PC-9 (cell line): Measurements from ENCODE around the gene IL1R1. TPM values are rescaled to one million over a fixed set of nuclear protein-coding genes. Genes with fewer than 3 reads are reported as not detected.
A peak's percentile ranks its signal among the peaks of the same experiment; 100 is the strongest.

Source experiments
- BruUV-seq: library from RNA; stranded (reverse); fragments of 400-500 nt; replicated peaks from 2 replicates; lab custom pipeline; 2021; lab: Mats Ljungman, UMichigan
- CTCF ChIA-PET: fragments of 300-600 bp; sonication (Branson Sonifier 250); formaldehyde crosslinking; loops from one replicate; lab custom pipeline; 2022; ENCODE audit warnings: antibody characterized with exemption; lab: Charles Lee
- POLR2A ChIA-PET: fragments of 300-600 bp; sonication (Branson Sonifier 250); formaldehyde crosslinking; loops from one replicate; lab custom pipeline; 2022; ENCODE audit warnings: antibody characterized with exemption; ENCODE audit not compliant: unreplicated experiment; lab: Charles Lee
- DNase-seq, 2 experiments: peaks; one replicate each; pipeline versions ENCODE4 v3.0.0 to v3.0.0-alpha.2; 2015 to 2022; ENCODE audit warnings: mixed read lengths in 1 of 2
- H2AFZ ChIP-seq: fragments of 200-600 bp; sonication (generic); 2 replicates; pipeline ENCODE4 v1.8.1; 2017; ENCODE audit warnings: antibody characterized with exemption
- H3F3A ChIP-seq: fragments of 200-600 bp; sonication (generic); 2 replicates; pipeline ENCODE4 v1.8.1; 2017; ENCODE audit warnings: antibody characterized with exemption, mild to moderate bottlenecking, low read depth; ENCODE audit not compliant: insufficient read depth
- H3K27ac ChIP-seq: fragments of 200-600 bp; sonication (generic); 2 replicates; pipeline ENCODE4 v1.6.1; 2016; ENCODE audit warnings: mixed run types
- H3K27me3 ChIP-seq: fragments of 200-600 bp; sonication (generic); 2 replicates; pipeline ENCODE4 v1.6.1; 2016; ENCODE audit warnings: low read depth, mixed run types; ENCODE audit not compliant: insufficient read depth
- H3K36me3 ChIP-seq: fragments of 200-600 bp; sonication (generic); 2 replicates; pipeline ENCODE4 v1.6.1; 2016; ENCODE audit warnings: low read depth, mixed run types
- H3K4me1 ChIP-seq: fragments of 200-600 bp; sonication (generic); replicated peaks from 2 replicates; pipeline ENCODE4 v1.6.1; 2016; ENCODE audit warnings: mixed run types; ENCODE audit not compliant: insufficient read depth
- H3K4me2 ChIP-seq: fragments of 200-600 bp; sonication (generic); 2 replicates; pipeline ENCODE4 v1.6.1; 2017; ENCODE audit warnings: mixed run types
- H3K4me3 ChIP-seq: fragments of 200-600 bp; sonication (generic); 2 replicates; pipeline ENCODE4 v1.6.1; 2016; ENCODE audit warnings: mixed run types
- H3K79me2 ChIP-seq: fragments of 200-600 bp; sonication (generic); 2 replicates; pipeline ENCODE4 v1.6.1; 2017; ENCODE audit warnings: low read depth, mixed run types
- H3K9me2 ChIP-seq: fragments of 200-600 bp; sonication (generic); 2 replicates; pipeline ENCODE4 v1.8.1; 2017; ENCODE audit warnings: mild to moderate bottlenecking; ENCODE audit not compliant: insufficient read depth
- H3K9me3 ChIP-seq: fragments of 200-600 bp; sonication (generic); 2 replicates; pipeline ENCODE4 v1.8.1; 2016; ENCODE audit warnings: low read depth; ENCODE audit not compliant: insufficient read depth
- H4K20me1 ChIP-seq: fragments of 200-600 bp; sonication (generic); 2 replicates; pipeline ENCODE4 v1.8.1; 2017; ENCODE audit not compliant: insufficient read depth
- CTCF ChIP-seq: fragments of 200-600 bp; sonication (generic); conservative IDR thresholded peaks from 2 replicates; pipeline ENCODE4 v1.6.1; 2017; ENCODE audit warnings: mixed run types, antibody characterized with exemption, mild to moderate bottlenecking, moderate library complexity
- EZH2 ChIP-seq: fragments of 200-600 bp; sonication (generic); IDR thresholded peaks from 2 replicates; pipeline ENCODE4 v1.8.0; 2017; ENCODE audit warnings: antibody characterized with exemption, low read depth
- intact Hi-C: fragments of 100-400 bp; cut with micrococcal nuclease; formaldehyde crosslinking; loops from one replicate; pipeline ENCODE4 v1.10.0; 2022; ENCODE audit not compliant: unreplicated experiment
- total RNA-seq: library from RNA; stranded (reverse); gene quantifications from 2 replicates; pipeline ENCODE4 v1.2.3, GENCODE V29; 2021

IL1R1 gene
- total RNA-seq, 1 experiment from 2014 or later, result 6.5 TPM

- Histone ChIP-seq H4K20me1 (no peaks in the 10 kb centered on the region), H3F3A (no peaks in the 10 kb centered on the region), H2AFZ (no peak overlapping the region), H3K27ac (no peak overlapping the region), H3K79me2 (no peaks in the 10 kb centered on the region), H3K4me1 (peaks cover 6% of the 10 kb centered on the region), H3K9me2 (no peaks in the 10 kb centered on the region), H3K27me3 (no peaks in the 10 kb centered on the region), H3K9me3 (no peaks in the 10 kb centered on the region), H3K4me3 (no peak overlapping the region), H3K36me3 (no peaks in the 10 kb centered on the region), H3K4me2 (no peak overlapping the region)
- TF ChIP-seq EZH2, result no peak
- no peak for TF ChIP-seq CTCF
- CTCF ChIA-PET, result no interaction called here
- DNase-seq, result no peak
- intact Hi-C loops, result no loop called here
- POLR2A ChIA-PET, result no interaction called here
- no TSS peak for BruUV-seq
Measured at GRCh38 chr2:102180687-102180999, 38.1 kb downstream of the IL1R1 start.

GRCh38 chr2:102181376-102181775, 38.8 kb downstream of the IL1R1 start:
- Histone ChIP-seq H3K9me3 (no peaks in the 10 kb centered on the region), H3K27me3 (no peaks in the 10 kb centered on the region), H2AFZ (no peak overlapping the region), H3K36me3 (no peaks in the 10 kb centered on the region), H4K20me1 (no peaks in the 10 kb centered on the region), H3K4me1 (peaks cover 6% of the 10 kb centered on the region), H3K79me2 (no peaks in the 10 kb centered on the region), H3K27ac (no peak overlapping the region), H3F3A (no peaks in the 10 kb centered on the region), H3K4me2 (no peak overlapping the region), H3K9me2 (no peaks in the 10 kb centered on the region), H3K4me3 (no peak overlapping the region)
- intact Hi-C loops, result no loop called here
- no TSS peak for BruUV-seq
- CTCF ChIA-PET, result no interaction called here
- DNase-seq, result no peak
- no peak for TF ChIP-seq CTCF
- no peak for TF ChIP-seq EZH2
- POLR2A ChIA-PET, result no interaction called here

- Histone ChIP-seq H3K27ac (no peak overlapping the region), H3K9me3 (no peaks in the 10 kb centered on the region), H3K4me2 (no peak overlapping the region), H3K4me1 (peaks cover 6% of the 10 kb centered on the region), H3K27me3 (no peaks in the 10 kb centered on the region), H3K36me3 (no peaks in the 10 kb centered on the region), H3K79me2 (no peaks in the 10 kb centered on the region), H3F3A (no peaks in the 10 kb centered on the region), H4K20me1 (no peaks in the 10 kb centered on the region), H2AFZ (0 out of 2 replicates have a peak overlapping the region, but pooled peaks have one; percentile 42), H3K4me3 (no peak overlapping the region), H3K9me2 (no peaks in the 10 kb centered on the region)
- no TSS peak for BruUV-seq
- intact Hi-C loops, result no loop called here
- TF ChIP-seq CTCF (no peak), EZH2 (no peak)
- POLR2A ChIA-PET, result no interaction called here
- DNase-seq, result no peak
- CTCF ChIA-PET, result no interaction called here
Measured at GRCh38 chr2:102181919-102182635, 39.5 kb downstream of the IL1R1 start.
